ENCODE results near the gene XXYLT1. TPM values are rescaled to one million over a fixed set of nuclear protein-coding genes. Genes with fewer than 3 reads are reported as not detected.
"Not testable (repeated sequence)": the region's sequence is repeated elsewhere in the genome, so short reads cannot be mapped to it uniquely, and the experiment has no call there.

Gene XXYLT1
- total RNA-seq, 1 donor from 2014 or later, result 14.9 TPM

- intact Hi-C loops (cut with micrococcal nuclease), result no loop called here
- Mint-ChIP-seq H3K27ac (no peak overlapping the region), H3K36me3 (ENCODE audit: low read depth) (no peaks in the 10 kb centered on the region), H3K9me3 (no peaks in the 10 kb centered on the region), H3K4me1 (ENCODE audit: low read depth) (no peaks in the 10 kb centered on the region), H3K4me3 (no peak overlapping the region), H3K27me3 (ENCODE audit: insufficient read depth) (peaks cover 11% of the 10 kb centered on the region)
- no peak for DNase-seq (ENCODE audit: low spot score)
Measured at GRCh38 chr3:195057716-195058115, 213.2 kb downstream of the XXYLT1 start.

- no peak overlapping the region for H3K27ac Mint-ChIP-seq
- DNase-seq (ENCODE audit: low spot score), result no peak
- H3K27me3 Mint-ChIP-seq (ENCODE audit: insufficient read depth), result peaks cover 11% of the 10 kb centered on the region
- no peaks in the 10 kb centered on the region for H3K36me3 Mint-ChIP-seq (ENCODE audit: low read depth)
- intact Hi-C loops (cut with micrococcal nuclease), result no loop called here
- H3K4me1 Mint-ChIP-seq (ENCODE audit: low read depth), result no peaks in the 10 kb centered on the region
- H3K4me3 Mint-ChIP-seq, result no peak overlapping the region
- H3K9me3 Mint-ChIP-seq, result no peaks in the 10 kb centered on the region
Measured at GRCh38 chr3:195056506-195056905, 214.5 kb downstream of the XXYLT1 start.

- Mint-ChIP-seq H3K4me1 (ENCODE audit: low read depth) (no peaks in the 10 kb centered on the region), H3K36me3 (ENCODE audit: low read depth) (no peaks in the 10 kb centered on the region), H3K27me3 (ENCODE audit: insufficient read depth) (peaks cover 13% of the 10 kb centered on the region), H3K27ac (no peak overlapping the region), H3K9me3 (no peaks in the 10 kb centered on the region), H3K4me3 (no peak overlapping the region)
- no peak for DNase-seq (ENCODE audit: low spot score)
- intact Hi-C loops (cut with micrococcal nuclease), result no loop called here
Measured at GRCh38 chr3:195054311-195054710, 216.6 kb downstream of the XXYLT1 start.

- intact Hi-C loops (cut with micrococcal nuclease), result no loop called here
- Mint-ChIP-seq H3K4me3 (no peak overlapping the region), H3K9me3 (no peaks in the 10 kb centered on the region)
Measured at GRCh38 chr3:195052939-195053338, 218.0 kb downstream of the XXYLT1 start.

GRCh38 chr3:195050296-195050695, 220.7 kb downstream of the XXYLT1 start:
- H3K36me3 Mint-ChIP-seq (ENCODE audit: low read depth); H3K4me3 Mint-ChIP-seq; intact Hi-C loops (cut with micrococcal nuclease); H3K27ac Mint-ChIP-seq; H3K4me1 Mint-ChIP-seq (ENCODE audit: low read depth); DNase-seq (ENCODE audit: low spot score); H3K9me3 Mint-ChIP-seq: not testable (repeated sequence)
- peaks cover 15% of the 10 kb centered on the region for H3K27me3 Mint-ChIP-seq (ENCODE audit: insufficient read depth)

More at GRCh38 chr3:195052939-195053338, 218.0 kb downstream of the XXYLT1 start:
- no peak for DNase-seq (ENCODE audit: low spot score)
- Mint-ChIP-seq H3K4me1 (ENCODE audit: low read depth) (no peaks in the 10 kb centered on the region), H3K36me3 (ENCODE audit: low read depth) (no peaks in the 10 kb centered on the region), H3K27ac (no peak overlapping the region), H3K27me3 (ENCODE audit: insufficient read depth) (peaks cover 14% of the 10 kb centered on the region)

- H3K27ac Mint-ChIP-seq, result no peak overlapping the region
- H3K4me1 Mint-ChIP-seq (ENCODE audit: low read depth), result no peaks in the 10 kb centered on the region
- H3K9me3 Mint-ChIP-seq, result no peaks in the 10 kb centered on the region
- peaks cover 7% of the 10 kb centered on the region for H3K27me3 Mint-ChIP-seq (ENCODE audit: insufficient read depth)
- DNase-seq (ENCODE audit: low spot score), result no peak
- no peaks in the 10 kb centered on the region for H3K36me3 Mint-ChIP-seq (ENCODE audit: low read depth)
- H3K4me3 Mint-ChIP-seq, result no peak overlapping the region
- intact Hi-C loops (cut with micrococcal nuclease), result no loop called here
Measured at GRCh38 chr3:195048059-195048905, 222.7 kb downstream of the XXYLT1 start.

- no peaks in the 10 kb centered on the region for H3K36me3 Mint-ChIP-seq (ENCODE audit: low read depth)
- no peak overlapping the region for H3K27ac Mint-ChIP-seq
- H3K4me3 Mint-ChIP-seq, result no peak overlapping the region
- DNase-seq (ENCODE audit: low spot score), result no peak
- intact Hi-C loops (cut with micrococcal nuclease), result no loop called here
- no peaks in the 10 kb centered on the region for H3K9me3 Mint-ChIP-seq
- H3K4me1 Mint-ChIP-seq (ENCODE audit: low read depth), result no peaks in the 10 kb centered on the region
- peaks cover 4% of the 10 kb centered on the region for H3K27me3 Mint-ChIP-seq (ENCODE audit: insufficient read depth)
Measured at GRCh38 chr3:195047536-195047935, 223.4 kb downstream of the XXYLT1 start.

- H3K36me3 Mint-ChIP-seq (ENCODE audit: low read depth), result no peaks in the 10 kb centered on the region
- H3K4me1 Mint-ChIP-seq (ENCODE audit: low read depth), result no peaks in the 10 kb centered on the region
- no peak overlapping the region for H3K27ac Mint-ChIP-seq
- peaks cover 4% of the 10 kb centered on the region for H3K27me3 Mint-ChIP-seq (ENCODE audit: insufficient read depth)
- DNase-seq (ENCODE audit: low spot score), result no peak
- H3K9me3 Mint-ChIP-seq, result no peaks in the 10 kb centered on the region
- no peak overlapping the region for H3K4me3 Mint-ChIP-seq
- intact Hi-C loops (cut with micrococcal nuclease), result no loop called here
Measured at GRCh38 chr3:195046441-195046840, 224.5 kb downstream of the XXYLT1 start.

GRCh38 chr3:195045481-195046210, 225.3 kb downstream of the XXYLT1 start:
- peaks cover 4% of the 10 kb centered on the region for H3K27me3 Mint-ChIP-seq (ENCODE audit: insufficient read depth)
- H3K4me3 Mint-ChIP-seq, result no peak overlapping the region
- H3K9me3 Mint-ChIP-seq, result no peaks in the 10 kb centered on the region
- H3K36me3 Mint-ChIP-seq (ENCODE audit: low read depth), result no peaks in the 10 kb centered on the region
- DNase-seq (ENCODE audit: low spot score), result no peak
- no peaks in the 10 kb centered on the region for H3K4me1 Mint-ChIP-seq (ENCODE audit: low read depth)
- no peak overlapping the region for H3K27ac Mint-ChIP-seq
- intact Hi-C loops (cut with micrococcal nuclease), result no loop called here

- H3K4me1 Mint-ChIP-seq (ENCODE audit: low read depth), result no peaks in the 10 kb centered on the region
- no peaks in the 10 kb centered on the region for H3K9me3 Mint-ChIP-seq
- intact Hi-C loops (cut with micrococcal nuclease), result no loop called here
- no peaks in the 10 kb centered on the region for H3K36me3 Mint-ChIP-seq (ENCODE audit: low read depth)
- H3K27ac Mint-ChIP-seq, result no peak overlapping the region
- H3K4me3 Mint-ChIP-seq, result no peak overlapping the region
- H3K27me3 Mint-ChIP-seq (ENCODE audit: insufficient read depth), result peaks cover 2% of the 10 kb centered on the region
- no peak for DNase-seq (ENCODE audit: low spot score)
Measured at GRCh38 chr3:195044411-195044810, 226.5 kb downstream of the XXYLT1 start.

- Mint-ChIP-seq H3K4me3 (no peak overlapping the region), H3K27ac (no peak overlapping the region), H3K4me1 (ENCODE audit: low read depth) (no peaks in the 10 kb centered on the region), H3K27me3 (ENCODE audit: insufficient read depth) (peaks cover 2% of the 10 kb centered on the region), H3K9me3 (no peaks in the 10 kb centered on the region), H3K36me3 (ENCODE audit: low read depth) (no peaks in the 10 kb centered on the region)
- intact Hi-C loops (cut with micrococcal nuclease), result no loop called here
- no peak for DNase-seq (ENCODE audit: low spot score)
Measured at GRCh38 chr3:195043607-195044339, 227.2 kb downstream of the XXYLT1 start.

- Mint-ChIP-seq H3K4me1 (ENCODE audit: low read depth) (no peaks in the 10 kb centered on the region), H3K9me3 (no peaks in the 10 kb centered on the region), H3K27ac (no peak overlapping the region), H3K36me3 (ENCODE audit: low read depth) (no peaks in the 10 kb centered on the region), H3K27me3 (ENCODE audit: insufficient read depth) (peaks cover 3% of the 10 kb centered on the region), H3K4me3 (no peak overlapping the region)
- intact Hi-C loops (cut with micrococcal nuclease), result no loop called here
- no peak for DNase-seq (ENCODE audit: low spot score)
Measured at GRCh38 chr3:195042743-195043606, 228.0 kb downstream of the XXYLT1 start.
